Hindlimb muscle (tissue), 1 donor: Measurements from ENCODE around the gene SERP2. TPM values are rescaled to one million over a fixed set of nuclear protein-coding genes. Genes with fewer than 3 reads are reported as not detected.

Source experiments
- DNase-seq: peaks from one replicate; pipeline ENCODE4 v3.0.0-alpha.2; 2013
- polyA plus RNA-seq: library from polyadenylated mRNA; unstranded; fragments of 120-200 nt; gene quantifications from one replicate; pipeline ENCODE4 v1.2.1, GENCODE V29; 2013; ENCODE audit not compliant: insufficient read length

Gene SERP2
- polyA plus RNA-seq, 1 donor, result 4.5 TPM

- DNase-seq, result no peak
Observed at GRCh38 chr13:44413095-44413494, 39.5 kb downstream of the SERP2 start.

GRCh38 chr13:44414716-44415115, 41.1 kb downstream of the SERP2 start:
- DNase-seq, result no peak

- no peak for DNase-seq
Observed at GRCh38 chr13:44415815-44416214, 42.2 kb downstream of the SERP2 start.

- no peak for DNase-seq
Observed at GRCh38 chr13:44416301-44416700, 42.7 kb downstream of the SERP2 start.

- DNase-seq, result no peak
Observed at GRCh38 chr13:44416744-44417143, 43.1 kb downstream of the SERP2 start.

DNA sequence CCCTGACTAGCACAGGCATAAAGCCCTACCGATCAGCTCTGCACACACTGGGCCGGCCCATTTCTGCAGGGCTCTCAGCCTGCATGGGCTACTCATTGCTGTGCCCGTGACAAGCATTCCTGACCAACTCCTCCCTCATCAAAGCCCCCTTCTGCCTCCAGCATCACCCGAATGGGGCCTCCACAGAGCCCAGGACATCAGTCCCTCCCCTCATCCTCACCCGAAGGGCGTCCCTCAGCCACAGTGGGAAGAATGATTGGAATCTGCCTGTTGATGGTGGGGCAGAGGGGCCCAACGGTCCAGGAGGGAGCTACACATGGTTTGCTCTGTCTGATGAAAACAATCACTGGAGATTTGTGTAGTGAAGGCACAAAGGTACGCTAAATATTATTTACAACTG, 43.8 kb downstream of the SERP2 start:
- DNase-seq, result no peak

DNA sequence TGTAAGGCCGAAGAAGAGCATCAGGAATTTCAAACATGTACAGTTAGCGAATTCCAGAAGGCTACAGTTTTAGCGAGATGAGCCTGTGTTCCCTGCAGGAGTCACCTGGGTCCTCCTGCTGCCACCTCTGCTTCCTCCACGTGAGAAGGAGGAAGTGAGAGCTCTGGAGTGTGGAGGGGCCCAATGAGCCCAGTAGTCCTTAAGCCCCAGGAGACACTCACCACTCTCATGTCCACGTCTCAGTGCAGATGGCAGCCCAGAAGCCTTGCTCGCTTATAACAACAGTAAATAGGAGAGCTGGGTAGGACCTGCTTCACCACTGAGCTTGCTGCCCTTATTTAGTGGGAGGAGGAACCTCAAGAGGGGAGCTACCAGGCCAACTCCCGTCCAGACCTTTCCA, 44.3 kb downstream of the SERP2 start:
- DNase-seq, result no peak

GRCh38 chr13:44420376-44421220, 47.0 kb downstream of the SERP2 start:
- DNase-seq, result no peak

DNA sequence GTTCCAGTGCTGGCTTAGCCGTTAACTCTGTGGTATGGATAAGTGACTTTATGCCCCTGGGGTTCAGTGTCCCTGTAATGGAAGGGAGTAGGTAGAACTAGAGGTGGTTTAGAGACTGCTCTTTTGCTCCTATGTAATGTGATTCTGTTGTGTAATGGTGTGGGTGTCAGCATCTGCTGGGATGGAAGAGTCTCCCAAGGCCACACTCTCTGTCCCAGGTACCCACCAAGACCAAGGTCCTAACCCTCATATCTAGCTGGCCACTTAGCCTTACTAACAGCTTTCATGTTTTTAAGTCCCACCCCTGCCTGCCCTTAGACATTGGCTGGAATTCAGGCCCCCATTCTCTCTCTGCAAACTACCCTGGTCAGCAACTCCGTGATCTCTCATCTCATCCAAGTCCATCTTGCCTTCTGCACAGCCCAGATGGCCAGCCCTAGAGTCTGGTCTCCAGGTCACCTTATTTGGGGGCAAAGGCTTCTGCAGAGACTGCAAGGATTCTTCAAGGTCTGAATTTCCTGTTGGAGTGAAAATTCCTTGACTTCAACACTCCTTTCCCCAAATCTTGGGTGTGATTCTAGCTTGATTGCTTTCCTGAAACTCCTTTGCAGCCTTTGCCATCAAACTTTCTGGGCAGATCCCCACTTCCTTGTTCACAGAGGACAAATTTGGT, 48.4 kb downstream of the SERP2 start:
- no peak for DNase-seq

DNA sequence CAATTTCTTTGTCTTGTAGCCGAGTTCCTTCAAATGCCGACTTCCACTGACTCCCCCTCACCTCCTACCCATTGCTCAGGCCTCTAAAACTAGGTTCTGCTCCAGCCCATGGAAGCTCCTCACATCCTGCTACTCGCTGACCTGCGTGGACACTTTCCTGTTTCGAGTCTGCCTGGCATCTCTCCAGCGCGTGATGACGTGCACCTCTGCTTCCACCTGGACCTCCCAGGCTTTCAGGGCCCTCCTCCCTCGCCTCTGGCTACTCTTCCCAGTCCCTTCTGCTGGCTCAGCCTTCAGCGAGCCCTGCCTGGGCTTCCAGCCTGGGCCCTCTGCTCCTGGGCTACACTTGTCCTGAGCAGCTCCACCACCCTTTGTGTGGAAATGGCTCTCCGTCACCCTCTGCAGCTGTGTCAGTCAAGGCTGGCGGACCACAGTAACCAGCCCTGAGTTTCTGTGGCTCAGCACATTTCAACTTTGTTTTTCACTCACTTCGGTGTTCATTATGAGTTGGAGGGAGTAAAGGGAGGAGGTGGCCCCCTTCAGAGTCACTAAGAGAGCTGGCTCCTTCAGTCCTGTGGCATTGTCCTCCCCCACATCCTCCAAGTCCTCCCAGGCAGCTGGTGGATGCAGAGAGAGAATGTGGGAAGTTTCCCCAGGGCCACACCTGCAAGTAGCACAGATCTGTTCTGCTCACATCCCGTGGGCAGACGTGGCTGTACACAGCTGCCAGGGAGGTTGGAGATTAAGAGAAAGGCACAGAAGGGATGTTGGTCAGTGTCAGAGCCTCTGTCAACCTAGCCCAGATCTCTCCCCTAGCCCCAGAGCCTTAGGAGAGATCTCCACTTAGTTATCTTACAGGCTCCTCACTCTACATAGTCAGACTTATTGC, 49.4 kb downstream of the SERP2 start:
- no peak for DNase-seq

GRCh38 chr13:44423824-44424223, 50.2 kb downstream of the SERP2 start:
- no peak for DNase-seq

DNA sequence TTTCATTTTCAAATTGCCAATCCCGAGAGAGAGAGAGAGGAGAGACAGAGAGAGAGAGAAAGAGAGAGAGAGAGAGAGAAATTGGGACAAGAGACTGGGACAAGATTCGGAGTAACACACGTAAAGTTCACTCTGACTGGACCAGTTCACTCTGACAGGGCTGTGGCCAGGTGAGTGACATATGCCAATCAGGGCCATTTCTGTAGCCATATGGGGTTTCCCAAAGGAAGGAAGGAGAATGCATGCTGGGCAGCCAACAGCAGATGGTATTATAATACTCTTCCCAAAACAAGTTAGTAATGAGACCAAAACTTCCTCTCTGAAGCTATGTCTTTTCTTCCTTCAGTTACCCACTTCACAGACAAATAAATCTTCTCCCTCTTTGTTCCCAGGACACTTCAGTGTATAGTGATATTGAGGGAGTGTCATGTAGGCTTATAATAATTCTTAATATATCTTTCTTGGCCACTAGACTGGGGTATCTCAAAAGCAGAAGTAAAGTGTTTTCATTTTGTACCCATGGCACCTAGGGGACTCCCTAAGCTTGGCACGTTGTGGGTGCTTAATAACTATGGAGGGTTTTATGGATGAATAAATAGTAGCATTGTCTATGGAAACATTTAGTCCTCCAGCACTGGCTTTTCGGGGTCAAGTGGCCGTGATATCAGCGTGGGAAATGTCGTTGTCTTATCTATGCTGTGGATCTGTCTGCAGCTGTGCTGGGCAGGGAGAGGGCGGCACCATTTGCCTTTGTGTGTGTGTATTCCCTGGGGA, 51.6 kb downstream of the SERP2 start:
- no peak for DNase-seq

DNA sequence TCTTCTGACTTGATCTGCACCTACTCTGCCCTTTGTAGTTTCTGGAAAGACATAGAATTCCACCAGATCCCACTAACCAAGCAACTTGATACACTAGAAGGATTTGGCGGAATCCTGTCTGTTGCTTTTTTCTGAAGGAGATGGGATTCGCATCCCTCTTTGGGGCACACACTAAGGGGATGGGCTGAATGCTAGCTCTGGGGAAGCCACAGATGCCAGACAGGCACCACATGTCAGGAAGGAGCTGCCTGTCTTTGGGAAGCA, 52.1 kb downstream of the SERP2 start:
- DNase-seq, result no peak

- DNase-seq, result no peak
Observed at GRCh38 chr13:44426461-44426860, 52.8 kb downstream of the SERP2 start.

- DNase-seq, result no peak
Observed at GRCh38 chr13:44429311-44429710, 55.7 kb downstream of the SERP2 start.

DNA sequence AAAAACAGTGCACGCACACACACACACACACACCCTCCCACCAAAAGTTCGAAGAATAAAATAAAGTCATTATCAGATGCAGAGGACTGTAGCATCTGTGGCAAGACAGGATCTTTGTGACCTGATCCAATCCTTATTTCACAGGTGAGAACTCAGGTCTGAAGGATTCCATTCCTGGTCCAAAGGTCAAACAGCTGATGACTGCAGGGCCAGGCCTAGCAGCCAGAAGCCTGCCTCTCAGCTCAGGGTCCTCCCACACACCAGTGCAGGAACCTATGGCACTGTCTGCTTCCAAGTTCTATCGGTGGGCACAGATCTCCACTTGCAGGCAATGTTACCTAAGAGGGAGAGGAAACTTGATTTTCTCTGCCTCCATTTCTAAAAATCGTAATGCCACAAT, 57.5 kb downstream of the SERP2 start:
- DNase-seq, result no peak

- peak; percentile 26 for DNase-seq
Observed at GRCh38 chr13:44432650-44433049, 59.0 kb downstream of the SERP2 start.

DNA sequence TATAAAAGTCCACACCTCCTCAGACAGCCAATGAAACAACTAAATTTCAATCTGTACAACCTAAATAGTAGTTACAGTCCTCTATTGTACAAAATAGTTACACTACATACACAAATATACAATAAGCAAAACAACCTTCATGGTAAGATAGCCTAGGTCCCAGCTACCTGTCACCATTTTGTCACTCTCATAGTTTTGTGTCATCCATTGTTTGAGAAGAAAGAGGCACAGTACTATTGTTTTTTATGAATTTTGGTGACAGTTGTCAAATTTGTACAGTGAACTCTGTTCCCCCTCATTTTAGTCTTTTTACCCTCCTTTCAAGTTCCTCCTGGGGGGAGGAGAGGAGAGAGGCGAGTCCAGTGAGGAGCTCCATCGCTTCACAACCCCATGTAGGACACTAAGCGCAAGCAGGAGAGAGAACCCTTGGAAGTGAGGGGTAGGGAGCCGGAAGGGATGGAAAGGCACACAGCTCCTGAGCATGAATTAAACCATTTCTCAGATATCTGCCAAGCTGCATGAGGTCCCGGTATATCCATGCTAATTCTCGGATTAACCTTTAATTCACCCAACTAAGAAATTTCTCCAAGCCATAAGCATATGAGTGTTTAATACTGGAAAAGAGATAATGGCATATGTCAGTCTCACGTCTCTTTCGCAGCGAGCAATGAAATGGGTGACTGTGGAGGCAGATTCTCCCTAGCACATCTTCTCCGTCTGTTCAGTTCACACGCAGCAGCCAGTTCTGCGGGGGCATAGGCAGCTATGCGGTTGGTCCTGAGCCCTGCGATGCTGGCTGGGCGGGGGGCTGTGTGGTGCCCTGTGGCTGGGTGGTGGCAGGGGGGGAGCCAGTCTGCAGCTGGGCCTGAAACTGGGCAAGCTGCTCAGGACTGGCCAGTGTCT, 60.5 kb downstream of the SERP2 start:
- DNase-seq, result no peak

- DNase-seq, result no peak
Observed at GRCh38 chr13:44434766-44435141, 61.1 kb downstream of the SERP2 start.

DNA sequence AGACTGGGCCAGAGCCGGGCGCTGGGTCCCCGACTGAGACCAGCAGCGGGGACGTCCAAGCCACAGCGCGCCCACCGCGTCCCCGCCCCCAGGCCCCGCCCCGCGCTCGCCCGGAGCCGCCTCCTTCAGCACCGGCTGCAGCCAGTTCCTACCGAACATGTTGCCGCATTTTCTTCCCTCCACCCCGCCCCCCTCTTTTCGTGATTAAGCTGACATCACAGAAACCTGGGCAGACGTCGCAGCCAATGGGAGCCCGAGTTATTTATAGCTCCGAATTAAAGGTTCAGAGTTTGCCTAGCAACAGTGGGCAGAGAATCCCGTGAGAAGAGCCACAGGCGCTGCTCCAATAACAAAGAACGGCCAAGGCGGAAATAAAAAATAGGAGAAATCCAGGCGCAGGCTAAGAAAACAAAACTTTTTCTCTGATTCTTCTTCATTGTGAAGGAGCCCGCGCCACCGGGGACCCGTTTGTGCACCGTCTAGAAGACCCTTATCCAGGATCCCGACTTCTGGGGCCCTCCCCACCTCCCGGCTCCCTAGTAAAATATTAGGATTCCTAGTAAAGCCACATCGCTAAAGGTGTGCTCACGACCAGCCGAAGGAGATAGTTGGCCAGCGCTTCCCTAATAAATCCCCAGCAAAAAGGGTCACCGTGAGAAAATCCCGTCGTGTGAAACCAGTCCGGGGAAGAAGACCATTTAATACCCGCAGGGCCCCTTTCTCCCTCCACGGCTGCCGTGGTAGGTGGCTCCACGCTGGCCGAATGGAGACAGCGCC, 61.7 kb downstream of the SERP2 start:
- DNase-seq, result peak; percentile 97
